Measurements from ENCODE around the gene C9.

C9 gene

GRCh38 chr5:39253196-39253595, 111.1 kb downstream of the C9 start:
- no peak for TF ChIP-seq CTCF (IDR thresholded peaks at IDR 0.05; ENCODE audit: borderline replicate concordance, control extremely low read depth, extremely low read depth, insufficient read depth, missing control alignments)
- in situ Hi-C loops (cut with MboI; ENCODE audit: low sequenced_read_pairs, unreplicated experiment) = no loop called here
- no peak for DNase-seq (ENCODE audit: low spot score)

DNA sequence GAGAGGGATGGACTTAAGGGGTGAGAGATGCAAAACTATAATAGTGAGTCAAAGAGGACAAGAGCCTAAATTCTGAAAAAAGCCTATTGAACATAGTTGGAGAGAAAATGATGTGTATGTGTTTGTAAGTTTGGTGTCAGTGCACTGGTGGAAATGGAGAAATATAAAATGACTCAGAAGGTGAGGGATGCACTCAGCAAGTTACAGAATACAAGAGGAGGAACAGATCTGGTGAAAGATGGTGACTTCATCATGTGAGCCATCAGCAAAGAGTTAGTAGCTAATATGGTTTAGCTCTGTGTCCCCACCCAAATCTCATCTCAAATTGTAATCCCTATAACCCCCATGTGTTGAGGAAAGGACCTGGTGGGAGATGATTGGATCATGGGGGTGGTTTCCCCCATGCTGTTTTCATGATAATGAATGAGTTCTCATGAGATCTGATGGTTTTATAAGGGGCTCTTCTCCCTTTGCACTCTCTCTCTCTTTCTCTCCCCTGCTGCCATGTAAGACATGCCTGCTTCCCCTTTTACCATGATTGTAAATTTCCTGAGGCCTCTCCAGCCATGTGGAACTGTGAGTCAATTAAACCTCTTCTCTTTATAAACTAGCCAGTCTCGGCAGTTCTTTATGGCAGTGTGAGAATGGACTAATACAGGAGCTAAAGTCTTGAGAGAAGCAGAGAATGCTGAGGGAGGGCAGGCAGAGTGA, 114.6 kb downstream of the C9 start:
- in situ Hi-C loops (cut with MboI; ENCODE audit: low sequenced_read_pairs, unreplicated experiment) = no loop called here
- DNase-seq (ENCODE audit: low spot score) = no peak
- TF ChIP-seq CTCF (IDR thresholded peaks at IDR 0.05; ENCODE audit: borderline replicate concordance, control extremely low read depth, extremely low read depth, insufficient read depth, missing control alignments) = no peak

DNA sequence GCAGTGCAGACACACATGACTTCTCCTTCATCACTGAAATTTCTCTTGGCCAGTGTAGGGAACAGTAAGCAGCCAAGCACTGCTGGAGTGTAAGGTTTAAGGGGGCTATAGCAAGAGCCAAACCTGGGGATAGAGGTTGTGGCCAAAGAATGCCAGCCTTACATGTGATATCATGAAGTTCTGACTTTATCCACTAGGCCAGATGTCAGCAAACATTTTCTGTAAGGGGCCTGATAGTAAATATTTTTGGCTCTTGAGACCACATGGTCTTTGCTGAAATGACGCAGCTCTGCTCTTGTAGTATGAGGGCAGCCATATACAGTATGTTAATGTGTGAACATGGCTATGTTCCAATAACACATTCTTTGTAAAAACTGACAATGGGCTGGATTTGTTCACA, 115.2 kb downstream of the C9 start:
- in situ Hi-C loops (cut with MboI; ENCODE audit: low sequenced_read_pairs, unreplicated experiment) = no loop called here
- no peak for TF ChIP-seq CTCF (IDR thresholded peaks at IDR 0.05; ENCODE audit: borderline replicate concordance, control extremely low read depth, extremely low read depth, insufficient read depth, missing control alignments)
- DNase-seq (ENCODE audit: low spot score) = no peak

GRCh38 chr5:39240750-39241149, 123.5 kb downstream of the C9 start:
- in situ Hi-C loops (cut with MboI; ENCODE audit: low sequenced_read_pairs, unreplicated experiment) = no loop called here
- no peak for TF ChIP-seq CTCF (IDR thresholded peaks at IDR 0.05; ENCODE audit: borderline replicate concordance, control extremely low read depth, extremely low read depth, insufficient read depth, missing control alignments)
- no peak for DNase-seq (ENCODE audit: low spot score)

DNA sequence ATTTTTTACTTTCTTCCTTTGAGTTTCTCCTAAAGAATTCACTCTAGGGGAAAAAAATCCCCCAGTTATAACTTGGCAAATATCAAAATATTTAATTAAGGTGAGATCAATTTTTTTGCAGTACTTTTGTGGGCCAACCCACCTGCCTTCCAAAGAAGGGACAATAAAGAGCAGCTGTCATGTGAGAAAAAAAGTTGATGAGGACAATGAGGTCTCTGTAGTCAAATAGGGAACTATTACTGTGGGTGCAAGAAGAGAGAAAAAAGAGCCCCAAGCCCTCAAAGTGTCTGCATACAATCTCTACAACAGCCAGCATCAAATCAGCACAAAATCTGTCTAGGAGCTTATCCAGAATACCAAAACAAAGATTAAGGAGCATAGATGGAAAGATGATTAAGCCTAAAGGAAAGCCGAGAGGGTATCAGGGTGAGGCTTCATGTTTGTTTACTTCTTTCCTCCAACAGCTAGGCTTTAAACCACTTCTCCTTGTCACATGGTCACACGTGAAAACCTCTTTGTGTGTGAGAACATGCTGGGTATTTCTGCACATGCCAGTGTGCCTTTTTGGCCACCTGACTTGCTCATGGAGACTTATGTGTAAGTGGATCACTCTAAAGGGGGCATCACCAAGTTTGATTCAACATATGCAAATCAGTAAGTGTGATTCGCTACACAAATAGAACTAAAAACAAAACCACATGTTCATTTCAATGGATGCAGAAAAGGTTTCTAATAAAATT, 125.8 kb downstream of the C9 start:
- in situ Hi-C loops (cut with MboI; ENCODE audit: low sequenced_read_pairs, unreplicated experiment) = no loop called here
- DNase-seq (ENCODE audit: low spot score) = no peak
- no peak for TF ChIP-seq CTCF (IDR thresholded peaks at IDR 0.05; ENCODE audit: borderline replicate concordance, control extremely low read depth, extremely low read depth, insufficient read depth, missing control alignments)

- TF ChIP-seq CTCF (IDR thresholded peaks at IDR 0.05; ENCODE audit: borderline replicate concordance, control extremely low read depth, extremely low read depth, insufficient read depth, missing control alignments) = no peak
- in situ Hi-C loops (cut with MboI; ENCODE audit: low sequenced_read_pairs, unreplicated experiment) = no loop called here
- DNase-seq (ENCODE audit: low spot score) = no peak
These were observed 127.6 kb downstream of the C9 start for GRCh38 chr5:39236718-39237117.

Data from GM13976 (cell line).